ENCODE measurements around the gene PHRF1. TPM values are rescaled to one million over a fixed set of nuclear protein-coding genes. Genes with fewer than 3 reads are reported as not detected.

PHRF1 gene
- total RNA-seq, 1 donor from 2014 or later: 21.1 TPM

DNA sequence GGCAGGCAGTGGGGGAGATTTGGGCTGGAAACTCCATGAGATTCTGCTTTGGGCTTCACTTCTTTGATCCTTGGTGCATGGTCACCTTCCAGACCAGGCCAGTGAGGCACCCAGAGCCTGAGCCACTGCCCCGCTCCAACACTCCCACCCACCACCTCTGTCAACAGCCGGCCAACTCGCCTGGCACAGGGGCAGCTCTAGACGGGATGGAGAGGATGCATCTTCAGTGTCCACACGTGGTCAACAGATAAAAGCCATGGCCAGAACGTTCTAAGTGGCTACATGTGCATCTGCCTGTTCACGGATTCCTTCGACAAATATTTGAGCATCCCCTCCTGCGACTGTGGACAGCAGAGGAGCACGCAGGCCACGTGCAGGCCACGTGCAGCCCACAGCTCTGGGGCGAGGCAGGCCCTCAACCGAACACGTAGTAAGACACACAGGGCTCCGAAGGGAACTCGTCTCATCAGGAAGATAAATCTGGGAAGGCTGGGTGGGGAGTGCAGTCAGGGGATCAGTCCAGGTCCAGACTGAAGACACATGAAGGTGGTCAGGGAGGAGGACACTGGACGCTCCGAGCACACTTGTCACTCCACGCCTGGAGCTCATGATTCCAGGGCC, 37.7 kb upstream of the PHRF1 start:
- H3K4me3 ChIP-seq (ENCODE audit: low read depth, low read length): no peak overlapping the region
- peak; percentile 50 for FAIRE-seq
- H3K27me3 ChIP-seq (ENCODE audit: control insufficient read depth, insufficient read depth, low read length): no peaks in the 10 kb centered on the region
- TF ChIP-seq, protein P1, sequence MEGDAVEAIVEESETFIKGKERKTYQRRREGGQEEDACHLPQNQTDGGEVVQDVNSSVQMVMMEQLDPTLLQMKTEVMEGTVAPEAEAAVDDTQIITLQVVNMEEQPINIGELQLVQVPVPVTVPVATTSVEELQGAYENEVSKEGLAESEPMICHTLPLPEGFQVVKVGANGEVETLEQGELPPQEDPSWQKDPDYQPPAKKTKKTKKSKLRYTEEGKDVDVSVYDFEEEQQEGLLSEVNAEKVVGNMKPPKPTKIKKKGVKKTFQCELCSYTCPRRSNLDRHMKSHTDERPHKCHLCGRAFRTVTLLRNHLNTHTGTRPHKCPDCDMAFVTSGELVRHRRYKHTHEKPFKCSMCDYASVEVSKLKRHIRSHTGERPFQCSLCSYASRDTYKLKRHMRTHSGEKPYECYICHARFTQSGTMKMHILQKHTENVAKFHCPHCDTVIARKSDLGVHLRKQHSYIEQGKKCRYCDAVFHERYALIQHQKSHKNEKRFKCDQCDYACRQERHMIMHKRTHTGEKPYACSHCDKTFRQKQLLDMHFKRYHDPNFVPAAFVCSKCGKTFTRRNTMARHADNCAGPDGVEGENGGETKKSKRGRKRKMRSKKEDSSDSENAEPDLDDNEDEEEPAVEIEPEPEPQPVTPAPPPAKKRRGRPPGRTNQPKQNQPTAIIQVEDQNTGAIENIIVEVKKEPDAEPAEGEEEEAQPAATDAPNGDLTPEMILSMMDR (IDR thresholded peaks at IDR 0.05; ENCODE audit: insufficient read depth, low read length, severe bottlenecking): no peak
- DNase-seq (ENCODE audit: low read depth): no peak
- peaks cover 9% of the 10 kb centered on the region for H3K36me3 ChIP-seq (ENCODE audit: control insufficient read depth, insufficient read depth, low read length)

- no peak overlapping the region for H3K4me3 ChIP-seq (ENCODE audit: low read depth, low read length)
- no peak for FAIRE-seq
- TF ChIP-seq, protein P1 (IDR thresholded peaks at IDR 0.05; ENCODE audit: insufficient read depth, low read length, severe bottlenecking): no peak
- H3K36me3 ChIP-seq (ENCODE audit: control insufficient read depth, insufficient read depth, low read length): no peaks in the 10 kb centered on the region
- no peaks in the 10 kb centered on the region for H3K27me3 ChIP-seq (ENCODE audit: control insufficient read depth, insufficient read depth, low read length)
- DNase-seq (ENCODE audit: low read depth): no peak
Observed at GRCh38 chr11:539971-540481, 36.2 kb upstream of the PHRF1 start.

DNA sequence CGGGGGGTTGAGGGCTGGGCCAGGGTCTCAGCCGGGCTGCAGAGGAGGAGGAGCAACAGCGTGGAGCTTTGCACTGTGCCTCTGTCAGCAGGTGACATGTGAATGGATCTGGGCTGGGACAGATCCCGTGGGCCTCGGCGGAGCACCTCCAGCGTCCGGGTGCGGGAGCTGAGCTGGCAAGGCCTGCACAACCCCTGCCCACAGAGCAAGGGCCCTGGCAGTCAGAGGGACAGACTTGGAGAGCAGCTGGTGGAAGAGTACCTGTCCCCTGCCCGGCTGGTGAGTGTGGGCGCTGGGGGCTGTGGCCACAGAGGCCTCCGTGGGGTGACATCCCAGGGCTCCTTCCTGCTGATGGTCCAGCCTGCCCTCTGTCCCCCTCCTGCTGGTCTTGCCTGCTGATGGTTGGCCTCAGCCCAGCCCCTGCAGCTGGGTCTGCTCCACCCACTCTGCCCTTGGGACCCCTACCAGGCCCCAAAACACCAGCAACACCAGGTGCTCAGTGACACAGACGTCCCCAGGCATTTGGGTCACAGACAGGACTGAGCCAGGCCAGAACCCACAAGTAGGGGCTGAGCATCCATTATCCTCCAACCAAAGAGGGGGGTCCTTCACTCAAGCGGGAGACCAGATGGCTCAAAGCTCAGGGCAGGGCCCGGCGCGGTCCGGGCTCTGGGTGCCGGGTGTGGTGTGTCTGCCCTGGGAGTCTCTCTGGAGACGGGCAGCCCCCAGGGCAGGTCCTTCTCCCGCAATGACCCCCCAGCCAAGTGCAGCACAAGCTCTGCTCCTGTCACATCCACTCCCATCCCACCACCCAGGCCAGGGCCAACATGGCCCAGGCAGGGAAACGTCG, 35.5 kb upstream of the PHRF1 start:
- no peaks in the 10 kb centered on the region for H3K27me3 ChIP-seq (ENCODE audit: control insufficient read depth, insufficient read depth, low read length)
- H3K36me3 ChIP-seq (ENCODE audit: control insufficient read depth, insufficient read depth, low read length): no peaks in the 10 kb centered on the region
- no peak overlapping the region for H3K4me3 ChIP-seq (ENCODE audit: low read depth, low read length)
- TF ChIP-seq, protein P1 (IDR thresholded peaks at IDR 0.05; ENCODE audit: insufficient read depth, low read length, severe bottlenecking): no peak
- DNase-seq (ENCODE audit: low read depth) (no peak), FAIRE-seq (no peak)

- TF ChIP-seq, protein P1 (IDR thresholded peaks at IDR 0.05; ENCODE audit: insufficient read depth, low read length, severe bottlenecking): no peak
- FAIRE-seq (no peak), DNase-seq (ENCODE audit: low read depth) (no peak)
Observed at GRCh38 chr11:541433-541885, 34.8 kb upstream of the PHRF1 start.

DNA sequence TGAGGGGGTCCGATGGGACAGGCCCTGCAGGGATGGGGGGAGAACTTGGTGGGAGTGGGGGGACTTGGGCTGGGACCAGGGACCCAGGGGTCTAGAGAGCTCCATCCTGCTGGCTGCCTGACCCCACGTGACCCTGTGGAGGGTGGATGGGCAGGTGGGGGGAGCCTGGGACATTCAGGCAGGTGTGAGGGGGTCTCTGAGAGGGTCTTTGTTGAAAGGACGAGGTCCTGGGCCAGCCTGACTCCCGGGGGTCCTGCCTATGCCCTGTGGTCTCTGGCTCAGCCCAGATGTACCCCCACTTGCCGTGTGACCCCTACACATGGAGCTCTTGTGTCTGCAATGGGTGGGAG, 31.5 kb upstream of the PHRF1 start:
- no peak for FAIRE-seq

More at GRCh38 chr11:541433-541885, 34.8 kb upstream of the PHRF1 start:
- no peaks in the 10 kb centered on the region for H3K36me3 ChIP-seq (ENCODE audit: control insufficient read depth, insufficient read depth, low read length)
- H3K27me3 ChIP-seq (ENCODE audit: control insufficient read depth, insufficient read depth, low read length): no peaks in the 10 kb centered on the region
- no peak overlapping the region for H3K4me3 ChIP-seq (ENCODE audit: low read depth, low read length)

More for the DNA sequence above, 31.5 kb upstream of the PHRF1 start:
- TF ChIP-seq, protein P1 (IDR thresholded peaks at IDR 0.05; ENCODE audit: insufficient read depth, low read length, severe bottlenecking): no peak
- DNase-seq (ENCODE audit: low read depth): no peak
- H3K36me3 ChIP-seq (ENCODE audit: control insufficient read depth, insufficient read depth, low read length): no peaks in the 10 kb centered on the region
- no peaks in the 10 kb centered on the region for H3K27me3 ChIP-seq (ENCODE audit: control insufficient read depth, insufficient read depth, low read length)
- no peak overlapping the region for H3K4me3 ChIP-seq (ENCODE audit: low read depth, low read length)
